Nephron progenitor cell (in vitro differentiated cells): ENCODE results near the gene HCN1.
"Not testable (repeated sequence)": the region's sequence is repeated elsewhere in the genome, so short reads cannot be mapped to it uniquely, and the experiment has no call there.

Experiments used
- DNase-seq: peaks from one replicate; pipeline ENCODE4 v3.0.0; 2021
- H3K27ac Mint-ChIP-seq: 2 replicates; pipeline ENCODE4 v1.8.0; 2021; ENCODE audit warnings: mild to moderate bottlenecking, moderate library complexity, mixed read lengths
- H3K27me3 Mint-ChIP-seq: 2 replicates; pipeline ENCODE4 v1.8.0; 2021; ENCODE audit warnings: mild to moderate bottlenecking, low read depth, mixed read lengths; ENCODE audit not compliant: poor library complexity
- H3K36me3 Mint-ChIP-seq: 2 replicates; pipeline ENCODE4 v1.8.0; 2021; ENCODE audit warnings: low read depth, mixed read lengths
- H3K4me1 Mint-ChIP-seq: 2 replicates; pipeline ENCODE4 v1.8.0; 2021; ENCODE audit warnings: mixed read lengths
- H3K4me3 Mint-ChIP-seq: 2 replicates; pipeline ENCODE4 v1.8.0; 2021; ENCODE audit warnings: mild to moderate bottlenecking, moderate library complexity, mixed read lengths
- H3K9me3 Mint-ChIP-seq: 2 replicates; pipeline ENCODE4 v1.8.0; 2021; ENCODE audit warnings: mild to moderate bottlenecking, moderate library complexity, mixed read lengths
- CTCF ChIP-seq: fragments of 200-600 bp; sonication (generic); IDR thresholded peaks from 2 replicates; pipeline ENCODE4 v1.5.0; 2021; ENCODE audit warnings: antibody characterized with exemption

Gene HCN1

GRCh38 chr5:45385321-45386058, 310.7 kb downstream of the HCN1 start:
- Mint-ChIP-seq H3K4me1 (no peaks in the 10 kb centered on the region), H3K27ac (no peak overlapping the region), H3K36me3 (no peaks in the 10 kb centered on the region), H3K9me3 (no peaks in the 10 kb centered on the region), H3K4me3 (no peak overlapping the region), H3K27me3 (no peaks in the 10 kb centered on the region)
- DNase-seq: no peak
- TF ChIP-seq CTCF: no peak

GRCh38 chr5:45383985-45384384, 312.2 kb downstream of the HCN1 start:
- no peak overlapping the region for H3K27ac Mint-ChIP-seq
- H3K27me3 Mint-ChIP-seq: no peaks in the 10 kb centered on the region
- no peak for TF ChIP-seq CTCF
- H3K36me3 Mint-ChIP-seq: no peaks in the 10 kb centered on the region
- H3K4me1 Mint-ChIP-seq: no peaks in the 10 kb centered on the region
- no peak for DNase-seq
- H3K4me3 Mint-ChIP-seq: no peak overlapping the region
- no peaks in the 10 kb centered on the region for H3K9me3 Mint-ChIP-seq

GRCh38 chr5:45382583-45382982, 313.6 kb downstream of the HCN1 start:
- H3K9me3 Mint-ChIP-seq: no peaks in the 10 kb centered on the region
- H3K4me1 Mint-ChIP-seq: no peaks in the 10 kb centered on the region
- TF ChIP-seq CTCF: no peak
- no peaks in the 10 kb centered on the region for H3K27me3 Mint-ChIP-seq
- H3K27ac Mint-ChIP-seq: no peak overlapping the region
- DNase-seq: no peak
- no peaks in the 10 kb centered on the region for H3K36me3 Mint-ChIP-seq
- H3K4me3 Mint-ChIP-seq: no peak overlapping the region

GRCh38 chr5:45376417-45376816, 319.8 kb downstream of the HCN1 start:
- H3K27ac Mint-ChIP-seq: no peak overlapping the region
- no peak overlapping the region for H3K4me3 Mint-ChIP-seq
- TF ChIP-seq CTCF: no peak
- DNase-seq: no peak
- H3K4me1 Mint-ChIP-seq: no peaks in the 10 kb centered on the region
- no peaks in the 10 kb centered on the region for H3K9me3 Mint-ChIP-seq
- H3K27me3 Mint-ChIP-seq: no peaks in the 10 kb centered on the region
- H3K36me3 Mint-ChIP-seq: no peaks in the 10 kb centered on the region

GRCh38 chr5:45372629-45373028, 323.6 kb downstream of the HCN1 start:
- no peak for DNase-seq
- no peaks in the 10 kb centered on the region for H3K4me1 Mint-ChIP-seq
- no peaks in the 10 kb centered on the region for H3K36me3 Mint-ChIP-seq
- H3K9me3 Mint-ChIP-seq: no peaks in the 10 kb centered on the region
- H3K4me3 Mint-ChIP-seq: no peak overlapping the region
- no peak overlapping the region for H3K27ac Mint-ChIP-seq
- TF ChIP-seq CTCF: no peak
- peaks cover 2% of the 10 kb centered on the region for H3K27me3 Mint-ChIP-seq

GRCh38 chr5:45371423-45371822, 324.8 kb downstream of the HCN1 start:
- not testable (repeated sequence) for H3K36me3 Mint-ChIP-seq, H3K27me3 Mint-ChIP-seq, H3K4me1 Mint-ChIP-seq, H3K27ac Mint-ChIP-seq, H3K9me3 Mint-ChIP-seq, H3K4me3 Mint-ChIP-seq, DNase-seq
